Activated effector memory CD4-positive, alpha-beta T cell treated with Interleukin-2 at 50 U/mL for 16 hours (primary cell): ENCODE data around the gene CCDC82.

Experiments used
- DNase-seq: peaks from one replicate; pipeline ENCODE4 v3.0.0-alpha.2; 2020

CCDC82 gene

DNA sequence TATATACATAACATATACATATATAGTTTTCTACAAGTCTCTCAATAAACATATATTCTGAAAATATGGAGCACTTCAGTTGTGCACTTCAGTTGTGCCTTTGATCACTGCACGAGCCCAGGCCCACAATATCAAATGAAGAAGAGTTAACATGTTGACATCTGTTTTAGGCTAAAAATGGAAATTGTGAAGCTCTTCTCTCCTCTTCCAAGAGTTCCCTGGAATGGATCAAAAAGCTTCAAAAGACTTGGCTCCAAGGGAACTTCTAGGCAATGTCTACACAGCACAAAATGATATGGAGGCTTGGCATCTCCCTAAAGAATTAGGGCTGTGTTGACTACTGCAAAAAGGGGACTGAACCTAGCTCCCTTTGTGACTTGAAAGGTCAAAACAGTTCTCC is 83.6 kb downstream of the CCDC82 start:
- no peak for DNase-seq

- DNase-seq: no peak
Measured at GRCh38 chr11:96303980-96304379, 85.7 kb downstream of the CCDC82 start.

- no peak for DNase-seq
Measured at GRCh38 chr11:96303064-96303463, 86.6 kb downstream of the CCDC82 start.
